GM18519 (cell line): ENCODE data around the gene USP32.
"Not testable (repeated sequence)": the region's sequence is repeated elsewhere in the genome, so short reads cannot be mapped to it uniquely, and the experiment has no call there.

Experiments
- ATAC-seq: cut with Tn5 transposase; IDR thresholded peaks from one replicate; pipeline ENCODE4 v1.9.1; 2021; ENCODE audit warnings: mild to moderate bottlenecking, moderate library complexity; ENCODE audit not compliant: unreplicated experiment, low FRiP score

Gene USP32

DNA sequence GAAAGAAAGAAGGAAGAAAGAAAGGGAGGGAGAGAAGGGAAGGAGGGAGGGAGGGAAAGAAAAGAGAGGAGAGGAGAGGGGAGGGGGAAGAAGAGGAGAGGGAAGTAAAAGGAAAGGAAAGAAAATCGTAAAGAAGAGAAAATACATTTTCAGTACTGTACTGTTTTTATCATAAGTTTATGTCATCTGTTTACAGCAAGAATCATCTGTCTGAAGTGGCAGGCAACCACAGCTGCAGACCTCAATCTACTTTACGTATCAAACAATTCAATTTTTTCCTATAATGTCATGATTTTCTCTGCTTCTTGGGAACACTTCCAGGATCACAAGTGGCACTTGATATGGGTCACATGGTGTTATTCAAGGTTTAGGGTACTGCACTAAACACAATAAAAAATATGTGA, 58.3 kb downstream of the USP32 start:
- no peak for ATAC-seq

- ATAC-seq, result not testable (repeated sequence)
These were observed 58.9 kb downstream of the USP32 start for GRCh38 chr17:60333072-60333471.

- ATAC-seq, result no peak
These were observed 59.4 kb downstream of the USP32 start for GRCh38 chr17:60332574-60332973.

- ATAC-seq, result no peak
These were observed 61.2 kb downstream of the USP32 start for GRCh38 chr17:60330731-60331130.

GRCh38 chr17:60328679-60329078, 63.3 kb downstream of the USP32 start:
- ATAC-seq, result no peak

GRCh38 chr17:60327901-60328273, 64.0 kb downstream of the USP32 start:
- ATAC-seq, result no peak

GRCh38 chr17:60327134-60327900, 64.6 kb downstream of the USP32 start:
- ATAC-seq, result no peak

DNA sequence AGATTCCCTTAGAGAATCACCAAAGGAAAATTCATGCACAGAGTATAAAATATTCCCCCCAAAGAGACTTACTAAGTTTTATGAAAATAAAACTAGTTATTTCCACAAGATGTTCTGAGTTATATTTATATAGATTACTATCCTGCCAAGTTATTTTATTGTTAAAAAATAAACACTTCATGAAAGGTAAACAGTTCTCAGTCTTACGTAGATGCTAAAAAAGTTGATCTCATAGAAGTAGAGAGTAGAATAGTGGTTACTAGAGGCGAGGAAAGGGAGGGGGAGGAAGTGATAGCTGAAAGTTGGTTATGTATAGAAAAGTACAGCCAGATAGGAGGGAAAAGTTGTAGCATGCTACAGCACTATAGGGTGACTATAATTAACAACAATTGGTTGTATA, 65.2 kb downstream of the USP32 start:
- ATAC-seq, result no peak

DNA sequence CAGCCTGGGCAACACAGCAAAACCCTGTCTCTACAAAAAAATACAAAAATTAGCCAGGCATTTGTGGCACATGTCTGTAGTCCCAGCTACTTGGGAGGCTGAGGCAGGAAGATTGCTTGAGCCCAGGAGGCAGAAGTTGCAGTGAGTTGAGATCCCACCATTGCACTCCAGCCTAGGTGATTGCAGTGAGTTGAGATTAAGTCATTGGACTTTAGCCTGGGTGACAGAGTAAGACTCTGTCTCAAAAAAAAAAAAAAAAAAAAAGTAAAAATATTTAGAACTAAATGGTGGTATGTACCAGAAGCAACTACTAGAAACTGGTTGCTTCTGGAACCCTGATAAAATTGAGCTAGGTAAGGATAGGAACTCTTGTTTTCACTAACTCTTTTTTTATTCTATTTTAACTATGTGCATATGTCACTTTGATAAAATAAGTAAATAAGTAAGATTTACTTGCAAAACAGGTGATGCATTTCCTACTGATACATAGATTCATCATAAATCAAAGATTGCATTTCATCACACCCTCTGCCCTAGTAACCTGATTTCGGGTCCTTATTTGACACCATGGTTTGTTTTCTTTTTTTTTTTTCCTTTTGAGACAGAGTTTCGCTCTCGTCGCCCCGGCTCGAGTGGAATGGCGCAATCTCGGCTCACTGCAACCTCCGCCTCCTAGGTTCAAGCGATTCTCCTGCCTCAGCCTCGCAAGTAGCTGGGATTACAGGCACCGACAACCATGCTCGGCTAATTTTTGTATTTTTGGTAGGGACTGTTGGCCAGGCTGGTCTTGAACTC, 66.0 kb downstream of the USP32 start:
- ATAC-seq, result no peak

GRCh38 chr17:60323754-60324153, 68.2 kb downstream of the USP32 start:
- no peak for ATAC-seq

DNA sequence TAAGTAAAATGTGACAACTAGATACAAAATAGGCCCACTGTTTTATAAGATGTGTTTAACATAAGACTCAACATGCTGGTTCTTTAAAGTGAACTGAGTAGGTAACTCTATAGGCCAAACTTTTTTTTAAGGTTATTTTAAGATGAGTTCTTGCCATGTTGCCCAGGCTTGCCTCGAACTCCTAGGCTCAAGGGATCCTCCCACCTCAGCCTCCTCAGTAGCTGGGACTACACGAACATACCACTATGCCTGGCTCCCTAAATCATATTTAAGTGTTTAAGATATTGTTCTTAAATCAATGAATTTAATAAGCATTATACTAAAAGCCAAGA, 69.9 kb downstream of the USP32 start:
- no peak for ATAC-seq

GRCh38 chr17:60321336-60322055, 70.4 kb downstream of the USP32 start:
- no peak for ATAC-seq

GRCh38 chr17:60318830-60319229, 73.1 kb downstream of the USP32 start:
- ATAC-seq, result no peak

- ATAC-seq, result no peak
These were observed 73.6 kb downstream of the USP32 start for GRCh38 chr17:60318326-60318725.

DNA sequence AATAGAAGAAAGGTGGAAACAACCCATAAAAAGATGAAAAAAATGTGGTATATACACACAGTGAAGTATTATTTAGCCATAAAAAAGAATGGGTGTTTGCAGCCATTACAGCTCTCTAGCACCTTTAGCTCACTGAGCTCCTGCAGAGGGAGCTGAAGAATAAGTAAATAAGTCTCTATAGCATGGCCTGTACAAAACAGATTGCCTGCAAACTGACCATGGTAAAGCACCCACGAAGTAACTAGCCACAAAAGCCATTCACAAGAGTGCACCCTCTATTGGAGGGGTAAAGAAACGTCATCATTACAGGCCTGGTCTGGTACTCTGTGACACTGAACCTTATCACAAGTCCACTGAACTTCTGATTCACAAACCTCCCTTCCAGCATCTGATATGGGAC, 76.3 kb downstream of the USP32 start:
- ATAC-seq, result no peak

GRCh38 chr17:60314900-60315299, 77.0 kb downstream of the USP32 start:
- not testable (repeated sequence) for ATAC-seq

DNA sequence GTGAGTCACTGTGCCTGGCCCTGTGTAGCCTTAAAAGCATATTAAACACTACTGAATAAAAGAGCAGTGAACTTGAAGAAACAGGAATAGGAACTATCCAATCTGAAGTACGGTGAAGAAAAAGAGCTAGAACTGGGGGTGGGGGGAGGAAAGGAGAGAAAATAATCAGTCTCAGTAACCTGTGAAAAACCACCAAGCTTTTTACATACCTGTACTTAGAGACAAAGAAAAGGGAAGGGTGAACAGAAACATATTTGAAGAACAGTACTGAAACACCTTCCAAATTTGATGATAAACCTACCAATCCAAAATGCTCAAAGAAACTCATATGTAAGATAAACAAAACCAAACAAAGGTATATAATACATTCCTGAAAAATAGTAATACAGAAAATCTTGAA, 77.5 kb downstream of the USP32 start:
- no peak for ATAC-seq

- no peak for ATAC-seq
These were observed 80.0 kb downstream of the USP32 start for GRCh38 chr17:60311936-60312335.

DNA sequence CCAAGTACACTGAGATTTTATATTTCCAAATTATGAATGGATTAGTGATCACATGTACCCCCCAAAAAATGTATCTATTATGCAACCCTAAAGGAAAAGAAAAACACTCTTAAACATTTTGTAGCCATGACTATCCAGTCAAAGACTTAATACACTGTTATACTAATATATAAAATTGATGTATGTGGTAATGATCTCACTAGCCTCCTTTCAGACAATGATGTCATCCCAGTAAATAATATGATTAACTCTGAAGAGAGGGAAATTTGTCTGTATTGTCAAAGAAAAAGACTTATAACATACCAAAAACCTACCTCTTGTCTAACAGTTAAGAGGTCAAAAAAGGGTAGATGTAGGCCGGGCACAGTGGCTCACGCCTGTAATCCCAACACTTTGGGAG, 80.7 kb downstream of the USP32 start:
- no peak for ATAC-seq

- ATAC-seq, result peak; percentile 62
These were observed 86.8 kb downstream of the USP32 start for GRCh38 chr17:60305141-60305540.

DNA sequence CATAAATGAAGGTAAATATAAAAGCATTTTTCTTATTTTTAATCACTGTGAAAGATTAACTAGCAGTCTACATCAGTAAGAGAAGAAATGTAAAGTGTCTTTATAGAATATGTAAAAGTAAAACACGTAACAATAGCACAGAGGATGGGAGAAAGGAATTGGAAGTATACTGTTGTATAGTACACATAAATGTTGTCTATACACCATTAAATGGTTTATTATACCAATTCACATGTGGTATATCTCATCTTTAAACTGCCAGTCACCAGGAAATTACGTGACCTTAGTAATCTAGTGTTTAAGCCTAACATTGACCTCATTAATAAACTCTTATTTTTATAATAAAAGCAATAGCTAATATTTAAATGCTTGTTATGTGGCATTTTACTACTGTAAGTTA, 87.4 kb downstream of the USP32 start:
- ATAC-seq, result no peak
